Erythroblast (primary cell): ENCODE measurements around the gene DOP1B.

Experiments
- GATA1 ChIP-seq: IDR thresholded peaks from 2 replicates; pipeline ENCODE4 v1.6.1; 2011; ENCODE audit warnings: low read depth, mild to moderate bottlenecking, control low read depth, low read length, moderate library complexity
- POLR2A ChIP-seq: IDR thresholded peaks from 2 replicates; pipeline ENCODE4 v1.6.1; 2011; ENCODE audit warnings: mild to moderate bottlenecking, low read length

- TF ChIP-seq POLR2A (peak; percentile 22), GATA1 (no peak)
Observed at GRCh38 chr21:36155603-36156338, 853 bp upstream of the DOP1B start.
